SK-N-SH treated with all-trans-retinoic acid at 6 μM for 48 hours (cell line): ENCODE measurements around the gene DIP2B.

Experiments
- ATAC-seq: fragments of 200-7000 bp; cut with Tn5 transposase; 3 replicates; pipeline ENCODE4 v1.9.1; 2020; ENCODE audit warnings: mild to moderate bottlenecking, moderate library complexity
- ARNTL ChIP-seq: fragments of 450-650 bp; formaldehyde crosslinking; IDR thresholded peaks from 2 replicates; pipeline ENCODE4 v1.5.0; 2020; ENCODE audit warnings: low read depth, mild to moderate bottlenecking, moderate library complexity, borderline replicate concordance
- BACH2 ChIP-seq: fragments of 250-450 bp; sonication (Bioruptor Pico); IDR thresholded peaks from 2 replicates; pipeline ENCODE4 v1.9.0; 2021; ENCODE audit warnings: mild to moderate bottlenecking, borderline replicate concordance
- CREB5 ChIP-seq: fragments of 250-450 bp; sonication (Bioruptor Pico); IDR thresholded peaks from 2 replicates; pipeline ENCODE4 v1.5.1; 2020; ENCODE audit warnings: low read depth, mild to moderate bottlenecking, moderate library complexity
- CSDC2 ChIP-seq: fragments of 250-450 bp; sonication (Bioruptor Pico); IDR thresholded peaks from 2 replicates; pipeline ENCODE4 v1.5.0; 2020; ENCODE audit warnings: mild to moderate bottlenecking, moderate library complexity
- ESRRG ChIP-seq: fragments of 250-450 bp; sonication (Bioruptor Pico); IDR thresholded peaks from 2 replicates; pipeline ENCODE4 v1.6.1; 2021; ENCODE audit warnings: mild to moderate bottlenecking
- GLIS3 ChIP-seq: fragments of 250-450 bp; sonication (Bioruptor Pico); IDR thresholded peaks from 2 replicates; pipeline ENCODE4 v1.5.0; 2020; ENCODE audit warnings: mild to moderate bottlenecking, moderate library complexity
- ISL1 ChIP-seq: fragments of 250-450 bp; sonication (Bioruptor Pico); IDR thresholded peaks from 2 replicates; pipeline ENCODE4 v2.1.2; 2022; ENCODE audit warnings: mild to moderate bottlenecking, moderate library complexity
- OSR1 ChIP-seq: fragments of 250-450 bp; sonication (Bioruptor Pico); IDR thresholded peaks from 2 replicates; pipeline ENCODE4 v1.8.0; 2022; ENCODE audit warnings: moderate library complexity, mild to moderate bottlenecking, inconsistent platforms
- POU6F1 ChIP-seq: fragments of 250-450 bp; sonication (Bioruptor Pico); IDR thresholded peaks from 2 replicates; pipeline ENCODE4 v1.8.0; 2021; ENCODE audit warnings: low read depth, mild to moderate bottlenecking, moderate library complexity, borderline replicate concordance
- PPARA ChIP-seq: fragments of 250-450 bp; sonication (Bioruptor Pico); IDR thresholded peaks from 2 replicates; pipeline ENCODE4 v1.5.0; 2020; ENCODE audit warnings: mild to moderate bottlenecking, borderline replicate concordance
- RARB ChIP-seq: fragments of 250-450 bp; sonication (Bioruptor Pico); IDR thresholded peaks from 2 replicates; pipeline ENCODE4 v1.8.0; 2021; ENCODE audit warnings: mild to moderate bottlenecking, moderate library complexity
- TCF4 ChIP-seq: fragments of 250-450 bp; sonication (Bioruptor Pico); IDR thresholded peaks from 2 replicates; pipeline ENCODE4 v1.8.0; 2021; ENCODE audit warnings: mild to moderate bottlenecking, moderate library complexity, borderline replicate concordance
- TSHZ2 ChIP-seq: fragments of 250-450 bp; sonication (Bioruptor Pico); IDR thresholded peaks from 2 replicates; pipeline ENCODE4 v1.5.0; 2020; ENCODE audit warnings: mild to moderate bottlenecking, moderate library complexity
- ZC3H10 ChIP-seq: fragments of 250-450 bp; sonication (Bioruptor Pico); IDR thresholded peaks from 2 replicates; pipeline ENCODE4 v1.5.1; 2021; ENCODE audit warnings: mild to moderate bottlenecking, moderate library complexity
- ZFP3 ChIP-seq: fragments of 250-450 bp; sonication (Bioruptor Pico); IDR thresholded peaks from 2 replicates; pipeline ENCODE4 v1.5.0; 2020; ENCODE audit warnings: mild to moderate bottlenecking, moderate library complexity
- ZFP30 ChIP-seq: fragments of 450-650 bp; formaldehyde crosslinking; IDR thresholded peaks from 2 replicates; pipeline ENCODE4 v1.5.0; 2022; ENCODE audit warnings: mild to moderate bottlenecking, moderate library complexity
- ZNF565 ChIP-seq: fragments of 450-650 bp; formaldehyde crosslinking; conservative IDR thresholded peaks from 2 replicates; pipeline ENCODE4 v1.5.0; 2020; ENCODE audit warnings: low read depth, mild to moderate bottlenecking, moderate library complexity
- ZNF8 ChIP-seq: fragments of 450-650 bp; formaldehyde crosslinking; IDR thresholded peaks from 2 replicates; pipeline ENCODE4 v1.5.0; 2020; ENCODE audit warnings: mild to moderate bottlenecking, moderate library complexity
- TF ChIP-seq, protein P1 (sequence below): fragments of 250-450 bp; sonication (Bioruptor Pico); IDR thresholded peaks from 2 replicates; pipeline ENCODE4 v1.5.1; 2021; ENCODE audit warnings: mild to moderate bottlenecking, moderate library complexity
- TF ChIP-seq, protein P2 (sequence below): fragments of 250-450 bp; sonication (Bioruptor Pico); IDR thresholded peaks from 2 replicates; pipeline ENCODE4 v1.8.0; 2020; ENCODE audit warnings: mild to moderate bottlenecking, moderate library complexity, borderline replicate concordance

DIP2B gene

DNA sequence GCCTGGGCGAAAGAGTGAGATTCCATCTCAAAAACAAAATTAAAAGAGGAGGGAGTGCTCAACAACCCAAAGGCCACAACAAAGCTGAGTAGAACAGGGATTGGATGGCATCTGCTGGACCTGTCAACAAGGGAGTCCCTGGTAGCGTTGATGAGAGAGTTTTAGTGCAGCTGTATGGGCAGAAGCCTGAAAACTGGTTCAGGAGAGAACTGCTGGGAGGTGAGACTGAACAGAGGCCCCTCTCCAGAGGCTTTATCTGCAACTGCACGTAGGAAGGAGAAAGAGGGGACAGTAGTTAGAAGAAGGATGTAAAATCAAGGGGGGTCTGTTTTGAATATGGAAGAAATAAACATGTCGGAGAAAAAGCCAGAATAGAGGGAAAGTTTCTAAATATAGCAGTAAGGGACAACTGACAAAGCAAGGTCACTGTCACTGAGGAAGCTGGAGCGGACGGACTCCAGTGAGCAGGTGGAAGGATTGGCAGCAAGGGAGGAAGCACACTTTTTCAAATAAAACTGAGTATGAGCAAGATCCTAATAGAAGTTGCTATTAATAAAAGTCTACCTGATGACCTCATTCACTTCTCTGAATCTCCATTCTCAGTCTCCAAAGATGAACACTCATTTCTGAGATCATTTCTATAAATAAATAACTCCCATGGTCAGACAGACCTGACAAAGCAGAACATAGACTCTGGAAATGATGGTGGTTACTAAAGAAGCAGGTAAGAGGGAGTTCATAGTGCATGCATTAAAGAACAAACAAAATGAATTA is 247.3 kb downstream of the DIP2B start:
- ATAC-seq, result no peak
- TF ChIP-seq, protein P1, sequence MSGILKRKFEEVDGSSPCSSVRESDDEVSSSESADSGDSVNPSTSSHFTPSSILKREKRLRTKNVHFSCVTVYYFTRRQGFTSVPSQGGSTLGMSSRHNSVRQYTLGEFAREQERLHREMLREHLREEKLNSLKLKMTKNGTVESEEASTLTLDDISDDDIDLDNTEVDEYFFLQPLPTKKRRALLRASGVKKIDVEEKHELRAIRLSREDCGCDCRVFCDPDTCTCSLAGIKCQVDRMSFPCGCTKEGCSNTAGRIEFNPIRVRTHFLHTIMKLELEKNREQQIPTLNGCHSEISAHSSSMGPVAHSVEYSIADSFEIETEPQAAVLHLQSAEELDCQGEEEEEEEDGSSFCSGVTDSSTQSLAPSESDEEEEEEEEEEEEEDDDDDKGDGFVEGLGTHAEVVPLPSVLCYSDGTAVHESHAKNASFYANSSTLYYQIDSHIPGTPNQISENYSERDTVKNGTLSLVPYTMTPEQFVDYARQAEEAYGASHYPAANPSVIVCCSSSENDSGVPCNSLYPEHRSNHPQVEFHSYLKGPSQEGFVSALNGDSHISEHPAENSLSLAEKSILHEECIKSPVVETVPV (CRISPR knock-in tag), result no peak
- TF ChIP-seq OSR1 (CRISPR knock-in tag), result no peak

GRCh38 chr12:50753232-50753769 is 248.5 kb downstream of the DIP2B start:
- TF ChIP-seq CREB5 (no peak), RARB (CRISPR knock-in tag) (no peak), ZC3H10 (CRISPR knock-in tag) (no peak), ZNF8 (CRISPR knock-in tag) (no peak), TSHZ2 (CRISPR knock-in tag) (no peak), ZFP3 (no peak), PPARA (CRISPR knock-in tag) (no peak), OSR1 (CRISPR knock-in tag) (no peak), BACH2 (no peak), TCF4 (CRISPR knock-in tag) (no peak), GLIS3 (CRISPR knock-in tag) (no peak), ZFP30 (CRISPR knock-in tag) (no peak), ISL1 (CRISPR knock-in tag) (no peak), POU6F1 (CRISPR knock-in tag) (no peak), ESRRG (CRISPR knock-in tag) (no peak), CSDC2 (CRISPR knock-in tag) (no peak), ZNF565 (CRISPR knock-in tag) (no peak), ARNTL (CRISPR knock-in tag) (no peak)
- TF ChIP-seq, protein P2, sequence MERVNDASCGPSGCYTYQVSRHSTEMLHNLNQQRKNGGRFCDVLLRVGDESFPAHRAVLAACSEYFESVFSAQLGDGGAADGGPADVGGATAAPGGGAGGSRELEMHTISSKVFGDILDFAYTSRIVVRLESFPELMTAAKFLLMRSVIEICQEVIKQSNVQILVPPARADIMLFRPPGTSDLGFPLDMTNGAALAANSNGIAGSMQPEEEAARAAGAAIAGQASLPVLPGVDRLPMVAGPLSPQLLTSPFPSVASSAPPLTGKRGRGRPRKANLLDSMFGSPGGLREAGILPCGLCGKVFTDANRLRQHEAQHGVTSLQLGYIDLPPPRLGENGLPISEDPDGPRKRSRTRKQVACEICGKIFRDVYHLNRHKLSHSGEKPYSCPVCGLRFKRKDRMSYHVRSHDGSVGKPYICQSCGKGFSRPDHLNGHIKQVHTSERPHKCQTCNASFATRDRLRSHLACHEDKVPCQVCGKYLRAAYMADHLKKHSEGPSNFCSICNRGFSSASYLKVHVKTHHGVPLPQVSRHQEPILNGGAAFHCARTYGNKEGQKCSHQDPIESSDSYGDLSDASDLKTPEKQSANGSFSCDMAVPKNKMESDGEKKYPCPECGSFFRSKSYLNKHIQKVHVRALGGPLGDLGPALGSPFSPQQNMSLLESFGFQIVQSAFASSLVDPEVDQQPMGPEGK, result no peak
- TF ChIP-seq, protein P1 (CRISPR knock-in tag), result no peak
- no peak for ATAC-seq
